GM12878 (cell line): ENCODE data around the gene PRRT4. TPM values are rescaled to one million over a fixed set of nuclear protein-coding genes. Genes with fewer than 3 reads are reported as not detected.

Experiments
- ATAC-seq: fragments of 200-7000 bp; cut with Tn5 transposase; 3 replicates; pipeline ENCODE4 v1.9.1; 2020; ENCODE audit warnings: mild to moderate bottlenecking, moderate library complexity
- BruUV-seq: library from RNA; stranded (reverse); fragments of 400-500 nt; replicated peaks from 2 replicates; lab custom pipeline; 2021; lab: Mats Ljungman, UMichigan
- CTCF ChIA-PET: fragments of 300-600 bp; sonication (Branson Sonifier 250); formaldehyde crosslinking; extraction: SDS; loops from one replicate; lab custom pipeline; 2021; ENCODE audit warnings: inconsistent platforms; lab: Yijun Ruan, JAX
- POLR2A ChIA-PET: fragments of 350-600 bp; formaldehyde crosslinking; extraction: SDS; loops from one replicate; lab custom pipeline; 2021; ENCODE audit warnings: inconsistent platforms; lab: Charles Lee
- RAD21 ChIA-PET: fragments of 300-600 bp; sonication (Branson Sonifier 250); formaldehyde crosslinking; loops from one replicate; lab custom pipeline; 2023; ENCODE audit warnings: antibody characterized with exemption; ENCODE audit not compliant: unreplicated experiment; lab: Charles Lee
- SMC1A ChIA-PET: fragments of 300-600 bp; sonication (Branson Sonifier 250); formaldehyde crosslinking; loops from one replicate; lab custom pipeline; 2023; ENCODE audit not compliant: unreplicated experiment, uncharacterized antibody; lab: Charles Lee
- DNase-seq: peaks from one replicate; pipeline ENCODE4 v3.0.0-alpha.2; 2011; ENCODE audit warnings: low read depth, low spot score
- FAIRE-seq: peaks from 3 replicates; lab custom pipeline; 2011; peaks lifted over from hg19 to GRCh38; lab: Jason Lieb, UNC
- H2AFZ ChIP-seq: 2 replicates; pipeline ENCODE4 v1.6.0; 2011; ENCODE audit warnings: low read depth, low read length, control low read depth; ENCODE audit not compliant: control insufficient read depth
- H3K27ac ChIP-seq: 2 replicates; pipeline ENCODE4 v1.5.1; 2011; ENCODE audit warnings: control low read depth; ENCODE audit not compliant: control insufficient read depth, insufficient read depth
- H3K27me3 ChIP-seq, 2 experiments: replicated peaks in 1 of 2; 2 replicates each; pipeline versions ENCODE4 v1.6.0 to v1.6.1; 2011; ENCODE audit warnings: low read length in 1 of 2; ENCODE audit not compliant: control insufficient read depth in 2 of 2, insufficient read depth in 2 of 2
- H3K36me3 ChIP-seq, 2 experiments: 2 replicates each; pipeline ENCODE4 v1.5.1; 2011; ENCODE audit warnings: low read length in 1 of 2; ENCODE audit not compliant: control insufficient read depth in 2 of 2, insufficient read depth in 2 of 2
- H3K4me1 ChIP-seq: 2 replicates; pipeline ENCODE4 v1.6.1; 2011; ENCODE audit warnings: mild to moderate bottlenecking, low read length, moderate library complexity, mixed read lengths; ENCODE audit not compliant: control insufficient read depth, insufficient read depth
- H3K4me2 ChIP-seq: 2 replicates; pipeline ENCODE4 v1.6.0; 2011; ENCODE audit warnings: control low read depth; ENCODE audit not compliant: control insufficient read depth, insufficient read depth
- H3K4me3 ChIP-seq: fragments of 200-600 bp; sonication (generic); 2 replicates; pipeline ENCODE4 v1.5.1; 2016
- H3K79me2 ChIP-seq: 2 replicates; pipeline ENCODE4 v1.6.0; 2011; ENCODE audit warnings: low read length; ENCODE audit not compliant: control insufficient read depth, insufficient read depth
- H3K9ac ChIP-seq: 2 replicates; pipeline ENCODE4 v1.8.0; 2011; ENCODE audit warnings: low read length, control low read depth, mixed read lengths; ENCODE audit not compliant: control insufficient read depth, insufficient read depth
- H3K9me3 ChIP-seq: replicated peaks from 3 replicates; pipeline ENCODE4 v1.5.1; 2011; ENCODE audit warnings: mild to moderate bottlenecking, low read length; ENCODE audit not compliant: control insufficient read depth, insufficient read depth
- H4K20me1 ChIP-seq: 2 replicates; pipeline ENCODE4 v1.6.0; 2011; ENCODE audit not compliant: control insufficient read depth, insufficient read depth
- BHLHE40 ChIP-seq, 2 experiments: fragments of 450-650 bp in 1 of 2; IDR thresholded peaks; 2 replicates each; pipeline ENCODE4 v1.6.1; 2011 to 2017; ENCODE audit warnings: low read depth in 2 of 2, borderline replicate concordance in 1 of 2, improper control_type of control experiment in 1 of 2, low read length in 1 of 2, mild to moderate bottlenecking in 1 of 2
- IKZF2 ChIP-seq, 2 experiments: fragments of 450-650 bp; IDR thresholded peaks; 2 replicates each; pipeline ENCODE4 v1.6.1; 2017; ENCODE audit warnings: mild to moderate bottlenecking in 2 of 2, moderate library complexity in 2 of 2
- JUND ChIP-seq: IDR thresholded peaks from 2 replicates; pipeline ENCODE4 v1.6.1; 2012; ENCODE audit warnings: low read depth, mild to moderate bottlenecking, low read length, improper control_type of control experiment, moderate library complexity
- NRF1 ChIP-seq: conservative IDR thresholded peaks from 2 replicates; pipeline ENCODE4 v1.6.1; 2011; ENCODE audit warnings: mild to moderate bottlenecking, low read depth, low read length, improper control_type of control experiment
- WGBS: methylation state at CpG from one replicate; pipeline ENCODE4 v1.1.6; 2016; ENCODE audit warnings: low lambda C conversion rate; ENCODE audit not compliant: insufficient replicate concordance, insufficient coverage; ENCODE audit errors: missing lambda C conversion rate; 5-methylcytosine and 5-hydroxymethylcytosine counted together
- in situ Hi-C: fragments of 300-500 bp; cut with MboI; formaldehyde crosslinking; loops from 9 replicates; pipeline ENCODE4 v1.14.3; 2018; ENCODE audit warnings: mixed read lengths
- intact Hi-C: fragments of 100-400 bp; cut with micrococcal nuclease; formaldehyde crosslinking; loops from one replicate; pipeline ENCODE4 v1.14.2; 2022; ENCODE audit not compliant: unreplicated experiment
- polyA plus RNA-seq, 11 experiments: library from polyadenylated mRNA; depleted of rRNA in 4 of 11; unstranded in 6 of 11; stranded (reverse) in 5 of 11; fragments of >200 nt; fragmentation: Nextera tagmentation in 4 of 11; fragmentation: Illumina TruSeq in 1 of 11; extraction: Ambion mirVana in 4 of 11; extraction: Trizol in 1 of 11; gene quantifications; 1 replicate in 1 of 11; 2 replicates in 10 of 11; pipeline versions ENCODE4 v1.2.1 to v1.2.3, GENCODE V29; 2011 to 2016; ENCODE audit warnings: inconsistent platforms in 2 of 11, missing spikeins in 2 of 11, low read depth in 1 of 11
- total RNA-seq, 4 experiments: library from RNA; depleted of rRNA in 3 of 4; stranded (reverse); fragments of >200 nt in 3 of 4; fragmentation: Illumina TruSeq in 1 of 4; extraction: Trizol in 1 of 4; gene quantifications; 2 replicates each; pipeline versions ENCODE4 v1.2.1 to v1.2.3, GENCODE V29; 2013 to 2021

PRRT4 gene
- total and polyA plus RNA-seq, 10 of the 15 experiments (the other 5 are each of a cell fraction or from before 2014, with no cell fraction given), result not detected

DNA sequence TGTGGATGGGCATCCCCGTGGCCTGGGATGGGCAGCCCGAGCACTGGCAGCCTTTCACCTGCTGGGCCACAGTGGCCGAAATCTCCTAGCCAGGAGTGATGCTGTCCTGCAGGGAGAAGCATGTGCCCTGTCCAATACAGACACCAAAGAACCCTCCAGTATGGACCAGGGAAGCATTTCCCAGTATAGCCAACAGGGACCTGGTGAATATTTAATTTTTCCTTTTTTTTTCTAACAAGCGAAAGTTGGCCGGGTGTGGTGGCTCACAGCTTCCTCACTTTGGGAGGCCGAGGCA, 37.3 kb upstream of the PRRT4 start:
- no peaks in the 10 kb centered on the region for H3K27me3 ChIP-seq
- H3K4me1 ChIP-seq, result no peaks in the 10 kb centered on the region
- in situ Hi-C loops, result no loop called here
- H3K4me2 ChIP-seq, result no peak overlapping the region
- 68% methylated on average over 6 of the region's 6 CpGs for WGBS
- no peak overlapping the region for H3K9ac ChIP-seq
- H3K36me3 ChIP-seq, result peaks cover 9 to 13% of the 10 kb centered on the region in 2 experiments; a peak in 3 of 4 replicates
- no peak overlapping the region for H3K27ac ChIP-seq
- CTCF ChIA-PET, result interaction anchor here (0.8 to 23.9 kb wide), 9 partner anchors 10 to 62 kb away, joined by 3 to 458 read pairs (median 8); partner anchors contain the start of gene RBM28
- no peak for FAIRE-seq
- peak; percentile 49 for ATAC-seq
- no peak for DNase-seq
- SMC1A ChIA-PET, result interaction anchor here (1.1 to 4.0 kb wide), 4 partner anchors 10 to 272 kb away, joined by 3 to 80 read pairs (median 9); no protein-coding TSS in a partner anchor
- no peaks in the 10 kb centered on the region; the same call in 1 of the 2 replicates for H3K79me2 ChIP-seq
- no peak for TF ChIP-seq BHLHE40 (IDR thresholded peaks at IDR 0.05; ENCODE audit: borderline replicate concordance in 1 of 2, low read depth in 2 of 2, low read length in 1 of 2)
- no peak for TF ChIP-seq JUND
- no peak for TF ChIP-seq NRF1
- 0 out of 4 replicates have a peak, but pooled peaks of 1 of the 2 experiments have one; percentile 1 for TF ChIP-seq IKZF2 (IDR thresholded peaks at IDR 0.05)
- TF ChIP-seq, all 136 proteins: peak for 1
- H2AFZ ChIP-seq, result no peak overlapping the region
- H4K20me1 ChIP-seq, result no peaks in the 10 kb centered on the region
- BruUV-seq, result no TSS peak
- H3K9me3 ChIP-seq, result no peaks in the 10 kb centered on the region
- no peak overlapping the region for H3K4me3 ChIP-seq
- POLR2A ChIA-PET, result no interaction called here
- intact Hi-C loops, result loop anchor here (1.0 kb wide), 1 partner anchor 61 kb away; no protein-coding TSS in a partner anchor
- RAD21 ChIA-PET, result interaction anchor here (1.3 to 3.9 kb wide), 4 partner anchors 18 to 62 kb away, joined by 3 to 46 read pairs (median 4); no protein-coding TSS in a partner anchor
